ES-I3 (cell line): ENCODE data around the gene ROPN1L.

Experiments
- H3K36me3 ChIP-seq: 2 replicates; pipeline ENCODE4 v1.6.1; 2013; ENCODE audit warnings: mild to moderate bottlenecking, low read length, control low read depth, moderate library complexity; ENCODE audit not compliant: insufficient read depth
- H3K4me1 ChIP-seq: 2 replicates; pipeline ENCODE4 v1.6.1; 2013; ENCODE audit warnings: mild to moderate bottlenecking, control low read depth, low read length; ENCODE audit not compliant: insufficient read depth
- H3K9ac ChIP-seq: 2 replicates; pipeline ENCODE4 v1.6.1; 2013; ENCODE audit warnings: low read depth, mild to moderate bottlenecking, low read length, moderate library complexity
- H3K9me3 ChIP-seq: 2 replicates; pipeline ENCODE4 v1.6.1; 2013; ENCODE audit warnings: mild to moderate bottlenecking, low read length, moderate library complexity; ENCODE audit not compliant: control insufficient read depth, insufficient read depth

The ROPN1L gene

DNA sequence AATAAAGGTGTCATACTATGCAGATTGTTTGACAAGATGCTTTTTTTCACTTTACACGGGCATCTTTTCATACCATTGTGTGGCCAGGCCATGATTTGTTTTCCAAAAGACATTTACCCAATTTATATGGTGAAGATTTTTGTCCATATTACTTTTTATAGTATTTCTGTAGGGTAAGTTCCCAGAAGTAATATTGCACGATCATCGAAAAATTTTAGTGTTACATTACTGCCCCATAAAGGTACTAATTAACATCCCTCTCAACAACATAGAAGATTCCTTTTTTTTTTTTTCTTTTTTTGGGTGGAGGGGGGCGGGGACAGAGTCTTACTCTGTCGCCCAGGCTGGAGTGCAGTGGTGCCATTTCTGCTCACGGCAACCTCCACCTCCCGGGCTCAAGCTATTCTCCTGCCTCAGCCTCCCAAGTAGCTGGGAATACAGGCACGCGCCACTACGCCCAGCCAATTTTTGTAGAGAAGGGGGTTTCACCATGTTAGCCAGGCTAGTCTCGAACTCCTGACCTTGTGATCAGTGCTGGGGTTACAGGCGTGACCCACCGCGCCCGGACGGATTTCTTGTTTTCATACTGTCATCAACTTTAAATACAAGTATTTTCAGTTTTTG, 1.2 kb upstream of the ROPN1L start:
- Histone ChIP-seq H3K9ac (peak overlapping the region; percentile 41; the same call in 1 of the 2 replicates), H3K9me3 (no peaks in the 10 kb centered on the region), H3K36me3 (no peaks in the 10 kb centered on the region; the same call in 1 of the 2 replicates), H3K4me1 (no peaks in the 10 kb centered on the region)

DNA sequence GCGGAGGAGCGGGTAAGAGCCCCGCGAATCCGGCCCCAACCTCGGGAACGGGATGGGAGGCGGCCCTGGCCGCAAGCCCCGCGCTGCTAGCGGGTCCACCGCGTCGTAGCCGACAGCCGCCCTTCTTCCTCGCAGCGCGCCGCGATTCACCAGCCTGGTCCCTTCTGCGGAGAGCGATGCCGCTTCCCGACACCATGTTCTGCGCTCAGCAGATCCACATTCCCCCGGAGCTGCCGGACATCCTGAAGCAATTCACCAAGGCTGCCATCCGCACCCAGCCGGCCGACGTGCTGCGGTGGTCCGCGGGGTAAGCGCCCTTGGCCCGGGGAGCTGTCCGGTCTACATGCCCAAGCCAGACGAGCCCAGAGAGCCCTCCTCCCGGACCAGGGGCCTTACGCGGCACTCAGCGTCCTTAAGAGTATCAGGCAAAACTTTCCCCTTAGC, 335 bp downstream of the ROPN1L start:
- H3K9me3 ChIP-seq: no peaks in the 10 kb centered on the region
- no peaks in the 10 kb centered on the region for H3K4me1 ChIP-seq
- peak overlapping the region; percentile 41; the same call in 1 of the 2 replicates for H3K9ac ChIP-seq
- H3K36me3 ChIP-seq: no peaks in the 10 kb centered on the region; the same call in 1 of the 2 replicates

GRCh38 chr5:10442576-10442975, 897 bp downstream of the ROPN1L start:
- Histone ChIP-seq H3K4me1 (no peaks in the 10 kb centered on the region), H3K36me3 (no peaks in the 10 kb centered on the region; the same call in 1 of the 2 replicates), H3K9ac (no peak overlapping the region; the same call in 1 of the 2 replicates), H3K9me3 (no peaks in the 10 kb centered on the region)

DNA sequence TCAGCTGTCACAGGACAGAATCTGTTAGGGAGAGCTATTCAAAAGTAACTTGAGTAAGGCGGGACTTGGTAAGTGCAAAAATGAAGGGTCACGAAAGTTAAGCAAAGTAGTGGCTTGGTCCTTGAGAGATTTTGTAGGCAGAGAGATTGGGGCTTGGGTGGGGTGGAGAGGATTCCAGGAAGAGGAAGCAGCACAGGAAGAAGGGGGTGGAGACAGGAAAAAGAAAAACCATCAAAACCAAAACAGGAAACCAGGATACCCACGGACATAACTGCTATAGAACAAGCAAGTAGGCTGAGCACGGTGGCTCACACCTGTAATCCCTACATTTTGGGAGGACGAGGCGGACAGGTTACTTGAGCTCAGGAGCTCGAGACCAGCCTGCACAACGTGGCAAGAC, 3.7 kb downstream of the ROPN1L start:
- no peaks in the 10 kb centered on the region for H3K4me1 ChIP-seq
- H3K9me3 ChIP-seq: no peaks in the 10 kb centered on the region
- H3K36me3 ChIP-seq: no peaks in the 10 kb centered on the region
- H3K9ac ChIP-seq: no peak overlapping the region

GRCh38 chr5:10446490-10446889, 4.8 kb downstream of the ROPN1L start:
- Histone ChIP-seq H3K9me3 (no peaks in the 10 kb centered on the region), H3K4me1 (no peaks in the 10 kb centered on the region), H3K9ac (no peak overlapping the region), H3K36me3 (no peaks in the 10 kb centered on the region)

- Histone ChIP-seq H3K9me3 (no peaks in the 10 kb centered on the region), H3K36me3 (no peaks in the 10 kb centered on the region), H3K4me1 (no peaks in the 10 kb centered on the region), H3K9ac (no peak overlapping the region)
Measured at GRCh38 chr5:10447041-10447440, 5.4 kb downstream of the ROPN1L start.

DNA sequence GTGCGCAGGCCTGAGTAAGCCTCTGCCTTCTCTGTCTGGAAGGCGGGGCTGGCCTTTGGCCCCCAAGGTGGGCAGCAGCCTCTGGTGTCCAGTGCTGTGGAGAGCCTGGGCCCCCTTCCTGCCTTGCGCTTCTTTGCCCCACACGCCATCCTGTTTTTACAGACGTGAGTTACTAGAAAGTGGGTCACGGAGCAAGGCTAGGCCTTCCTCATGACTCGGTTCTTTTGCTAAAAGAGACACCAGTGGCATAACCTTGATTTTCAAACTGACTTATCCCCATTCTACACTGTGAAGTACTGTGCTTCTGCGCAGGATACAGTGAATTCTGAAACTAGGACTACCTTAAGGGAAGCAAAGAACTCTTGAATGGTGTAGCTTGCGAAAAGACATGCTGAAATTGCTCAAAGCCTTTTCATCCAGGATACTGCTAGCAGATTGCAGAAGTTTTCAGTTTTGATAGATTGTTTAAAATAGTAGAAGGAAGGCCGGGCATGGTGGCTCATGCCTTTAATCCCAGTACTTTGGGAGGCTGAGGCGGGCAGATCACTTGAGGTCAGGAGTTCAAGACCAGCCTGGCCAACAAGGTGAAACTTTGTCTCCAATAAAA, 7.2 kb downstream of the ROPN1L start:
- no peaks in the 10 kb centered on the region for H3K36me3 ChIP-seq
- peaks cover 7% of the 10 kb centered on the region; the same call in 1 of the 2 replicates for H3K4me1 ChIP-seq
- no peak overlapping the region for H3K9ac ChIP-seq
- no peaks in the 10 kb centered on the region for H3K9me3 ChIP-seq

GRCh38 chr5:10451137-10451824, 9.6 kb downstream of the ROPN1L start:
- Histone ChIP-seq H3K36me3 (no peaks in the 10 kb centered on the region), H3K4me1 (peaks cover 25% of the 10 kb centered on the region), H3K9me3 (no peaks in the 10 kb centered on the region), H3K9ac (no peak overlapping the region)

- no peak overlapping the region for H3K9ac ChIP-seq
- no peaks in the 10 kb centered on the region for H3K9me3 ChIP-seq
- peaks cover 26% of the 10 kb centered on the region for H3K4me1 ChIP-seq
- no peaks in the 10 kb centered on the region for H3K36me3 ChIP-seq
Measured at GRCh38 chr5:10452768-10453331, 11.2 kb downstream of the ROPN1L start.

- Histone ChIP-seq H3K36me3 (no peaks in the 10 kb centered on the region), H3K9ac (no peak overlapping the region), H3K4me1 (peaks cover 29% of the 10 kb centered on the region), H3K9me3 (no peaks in the 10 kb centered on the region)
Measured at GRCh38 chr5:10453545-10453944, 11.9 kb downstream of the ROPN1L start.

DNA sequence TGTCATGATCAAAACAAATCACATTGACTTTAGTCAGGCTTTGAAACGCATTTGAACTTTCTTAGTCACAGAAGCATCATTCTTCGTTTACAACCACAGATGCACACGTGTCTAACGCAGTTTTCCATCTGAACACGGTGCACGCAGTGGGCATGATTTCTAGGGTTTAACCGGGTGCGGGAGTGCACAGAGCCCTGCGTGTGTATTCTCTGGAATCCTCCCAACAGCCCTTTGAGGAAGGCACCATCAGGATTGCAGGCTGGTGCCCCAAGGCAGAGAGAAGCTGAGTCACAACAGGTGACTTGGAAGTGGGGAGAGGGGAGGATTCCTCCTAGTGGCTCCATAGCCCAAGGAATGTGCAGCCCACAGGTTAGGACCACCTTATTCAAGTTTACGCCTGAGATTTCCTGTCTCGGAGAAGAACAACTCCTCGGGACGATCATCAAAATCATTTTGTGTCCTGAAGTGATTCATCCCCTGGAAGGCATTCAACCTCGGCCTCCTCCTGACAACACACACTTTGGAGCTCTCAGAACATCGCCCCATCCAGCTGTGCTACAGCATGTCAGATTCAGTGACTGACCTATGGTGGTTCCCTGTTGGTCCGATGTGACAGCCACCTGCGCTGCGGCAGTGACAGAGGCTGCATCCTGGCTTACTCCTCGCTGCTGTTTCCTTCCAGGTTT, 13.1 kb downstream of the ROPN1L start:
- Histone ChIP-seq H3K4me1 (peaks cover 29% of the 10 kb centered on the region), H3K9me3 (no peaks in the 10 kb centered on the region), H3K36me3 (no peaks in the 10 kb centered on the region), H3K9ac (no peak overlapping the region)

- Histone ChIP-seq H3K36me3 (no peaks in the 10 kb centered on the region), H3K4me1 (peaks cover 29% of the 10 kb centered on the region), H3K9ac (no peak overlapping the region), H3K9me3 (no peaks in the 10 kb centered on the region)
Measured at GRCh38 chr5:10455277-10455670, 13.6 kb downstream of the ROPN1L start.

- no peak overlapping the region for H3K9ac ChIP-seq
- H3K4me1 ChIP-seq: peaks cover 35% of the 10 kb centered on the region
- no peaks in the 10 kb centered on the region for H3K9me3 ChIP-seq
- H3K36me3 ChIP-seq: no peaks in the 10 kb centered on the region
Measured at GRCh38 chr5:10456583-10457420, 15.1 kb downstream of the ROPN1L start.
